ENCODE data around the gene PIP5K1B. TPM values are rescaled to one million over a fixed set of nuclear protein-coding genes. Genes with fewer than 3 reads are reported as not detected.

Gene PIP5K1B
- total and polyA plus RNA-seq, 2 of the 13 experiments (the other 11 are each of a cell fraction or from before 2014, with no cell fraction given) = 15.8 to 17.5 TPM

DNA sequence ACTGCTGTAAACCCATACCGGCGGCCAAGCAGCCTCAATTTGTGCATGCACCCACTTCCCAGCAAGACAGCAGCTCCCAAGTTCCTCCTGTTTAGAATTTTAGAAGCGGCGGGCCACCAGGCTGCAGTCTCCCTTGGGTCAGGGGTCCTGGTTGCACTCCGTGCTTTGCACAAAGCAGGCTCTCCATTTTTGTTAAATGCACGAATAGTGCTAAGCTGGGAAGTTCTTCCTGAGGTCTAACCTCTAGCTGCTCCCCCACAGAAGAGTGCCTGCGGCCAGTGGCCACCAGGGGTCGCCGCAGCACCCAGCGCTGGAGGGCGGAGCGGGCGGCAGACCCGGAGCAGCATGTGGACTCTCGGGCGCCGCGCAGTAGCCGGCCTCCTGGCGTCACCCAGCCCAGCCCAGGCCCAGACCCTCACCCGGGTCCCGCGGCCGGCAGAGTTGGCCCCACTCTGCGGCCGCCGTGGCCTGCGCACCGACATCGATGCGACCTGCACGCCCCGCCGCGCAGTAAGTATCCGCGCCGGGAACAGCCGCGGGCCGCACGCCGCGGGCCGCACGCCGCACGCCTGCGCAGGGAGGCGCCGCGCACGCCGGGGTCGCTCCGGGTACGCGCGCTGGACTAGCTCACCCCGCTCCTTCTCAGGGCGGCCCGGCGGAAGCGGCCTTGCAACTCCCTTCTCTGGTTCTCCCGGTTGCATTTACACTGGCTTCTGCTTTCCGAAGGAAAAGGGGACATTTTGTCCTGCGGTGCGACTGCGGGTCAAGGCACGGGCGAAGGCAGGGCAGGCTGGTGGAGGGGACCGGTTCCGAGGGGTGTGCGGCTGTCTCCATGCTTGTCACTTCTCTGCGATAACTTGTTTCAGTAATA, 330.6 kb downstream of the PIP5K1B start, which contains the start of gene FXN (continued):
- TF ChIP-seq, protein P1, sequence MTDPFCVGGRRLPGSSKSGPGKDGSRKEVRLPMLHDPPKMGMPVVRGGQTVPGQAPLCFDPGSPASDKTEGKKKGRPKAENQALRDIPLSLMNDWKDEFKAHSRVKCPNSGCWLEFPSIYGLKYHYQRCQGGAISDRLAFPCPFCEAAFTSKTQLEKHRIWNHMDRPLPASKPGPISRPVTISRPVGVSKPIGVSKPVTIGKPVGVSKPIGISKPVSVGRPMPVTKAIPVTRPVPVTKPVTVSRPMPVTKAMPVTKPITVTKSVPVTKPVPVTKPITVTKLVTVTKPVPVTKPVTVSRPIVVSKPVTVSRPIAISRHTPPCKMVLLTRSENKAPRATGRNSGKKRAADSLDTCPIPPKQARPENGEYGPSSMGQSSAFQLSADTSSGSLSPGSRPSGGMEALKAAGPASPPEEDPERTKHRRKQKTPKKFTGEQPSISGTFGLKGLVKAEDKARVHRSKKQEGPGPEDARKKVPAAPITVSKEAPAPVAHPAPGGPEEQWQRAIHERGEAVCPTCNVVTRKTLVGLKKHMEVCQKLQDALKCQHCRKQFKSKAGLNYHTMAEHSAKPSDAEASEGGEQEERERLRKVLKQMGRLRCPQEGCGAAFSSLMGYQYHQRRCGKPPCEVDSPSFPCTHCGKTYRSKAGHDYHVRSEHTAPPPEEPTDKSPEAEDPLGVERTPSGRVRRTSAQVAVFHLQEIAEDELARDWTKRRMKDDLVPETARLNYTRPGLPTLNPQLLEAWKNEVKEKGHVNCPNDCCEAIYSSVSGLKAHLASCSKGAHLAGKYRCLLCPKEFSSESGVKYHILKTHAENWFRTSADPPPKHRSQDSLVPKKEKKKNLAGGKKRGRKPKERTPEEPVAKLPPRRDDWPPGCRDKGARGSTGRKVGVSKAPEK (CRISPR knock-in tag; IDR thresholded peaks at IDR 0.05; ENCODE audit: borderline replicate concordance) = no peak
- TF ChIP-seq MAF1 (CRISPR knock-in tag; IDR thresholded peaks at IDR 0.05; ENCODE audit: borderline replicate concordance) = no peak
- no peak for TF ChIP-seq GLI4 (CRISPR knock-in tag; IDR thresholded peaks at IDR 0.05; ENCODE audit: borderline replicate concordance)
- 0 out of 2 replicates have a peak, but pooled peaks have one; percentile 34 for TF ChIP-seq ZNF101 (CRISPR knock-in tag; IDR thresholded peaks at IDR 0.05; ENCODE audit: borderline replicate concordance, low read depth)
- TF ChIP-seq, protein P2, sequence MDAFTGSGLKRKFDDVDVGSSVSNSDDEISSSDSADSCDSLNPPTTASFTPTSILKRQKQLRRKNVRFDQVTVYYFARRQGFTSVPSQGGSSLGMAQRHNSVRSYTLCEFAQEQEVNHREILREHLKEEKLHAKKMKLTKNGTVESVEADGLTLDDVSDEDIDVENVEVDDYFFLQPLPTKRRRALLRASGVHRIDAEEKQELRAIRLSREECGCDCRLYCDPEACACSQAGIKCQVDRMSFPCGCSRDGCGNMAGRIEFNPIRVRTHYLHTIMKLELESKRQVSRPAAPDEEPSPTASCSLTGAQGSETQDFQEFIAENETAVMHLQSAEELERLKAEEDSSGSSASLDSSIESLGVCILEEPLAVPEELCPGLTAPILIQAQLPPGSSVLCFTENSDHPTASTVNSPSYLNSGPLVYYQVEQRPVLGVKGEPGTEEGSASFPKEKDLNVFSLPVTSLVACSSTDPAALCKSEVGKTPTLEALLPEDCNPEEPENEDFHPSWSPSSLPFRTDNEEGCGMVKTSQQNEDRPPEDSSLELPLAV (CRISPR knock-in tag; conservative IDR thresholded peaks at IDR 0.05; ENCODE audit: low read depth) = no peak
- TF ChIP-seq MEF2D (CRISPR knock-in tag; IDR thresholded peaks at IDR 0.05) = no peak
- no peak for TF ChIP-seq MTF1 (CRISPR knock-in tag; IDR thresholded peaks at IDR 0.05)
- peak; percentile 69; the same call in 1 of the 2 replicates for TF ChIP-seq ISL2 (CRISPR knock-in tag; IDR thresholded peaks at IDR 0.05)
- TF ChIP-seq, protein P3, sequence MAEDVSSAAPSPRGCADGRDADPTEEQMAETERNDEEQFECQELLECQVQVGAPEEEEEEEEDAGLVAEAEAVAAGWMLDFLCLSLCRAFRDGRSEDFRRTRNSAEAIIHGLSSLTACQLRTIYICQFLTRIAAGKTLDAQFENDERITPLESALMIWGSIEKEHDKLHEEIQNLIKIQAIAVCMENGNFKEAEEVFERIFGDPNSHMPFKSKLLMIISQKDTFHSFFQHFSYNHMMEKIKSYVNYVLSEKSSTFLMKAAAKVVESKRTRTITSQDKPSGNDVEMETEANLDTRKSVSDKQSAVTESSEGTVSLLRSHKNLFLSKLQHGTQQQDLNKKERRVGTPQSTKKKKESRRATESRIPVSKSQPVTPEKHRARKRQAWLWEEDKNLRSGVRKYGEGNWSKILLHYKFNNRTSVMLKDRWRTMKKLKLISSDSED (CRISPR knock-in tag; IDR thresholded peaks at IDR 0.05) = no peak
- TF ChIP-seq RFX3 (CRISPR knock-in tag; IDR thresholded peaks at IDR 0.05) = no peak
- TF ChIP-seq SMC3 (IDR thresholded peaks at IDR 0.05; ENCODE audit: low read length) = peak; percentile 19; the same call in 1 of the 2 replicates
- no peak for TF ChIP-seq MBNL3 (CRISPR knock-in tag; conservative IDR thresholded peaks at IDR 0.05)
- TF ChIP-seq, protein P4, sequence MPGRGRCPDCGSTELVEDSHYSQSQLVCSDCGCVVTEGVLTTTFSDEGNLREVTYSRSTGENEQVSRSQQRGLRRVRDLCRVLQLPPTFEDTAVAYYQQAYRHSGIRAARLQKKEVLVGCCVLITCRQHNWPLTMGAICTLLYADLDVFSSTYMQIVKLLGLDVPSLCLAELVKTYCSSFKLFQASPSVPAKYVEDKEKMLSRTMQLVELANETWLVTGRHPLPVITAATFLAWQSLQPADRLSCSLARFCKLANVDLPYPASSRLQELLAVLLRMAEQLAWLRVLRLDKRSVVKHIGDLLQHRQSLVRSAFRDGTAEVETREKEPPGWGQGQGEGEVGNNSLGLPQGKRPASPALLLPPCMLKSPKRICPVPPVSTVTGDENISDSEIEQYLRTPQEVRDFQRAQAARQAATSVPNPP (CRISPR knock-in tag; IDR thresholded peaks at IDR 0.05) = peak; percentile 78; the same call in 1 of the 2 replicates
- no peak for TF ChIP-seq MYNN (CRISPR knock-in tag; IDR thresholded peaks at IDR 0.05; ENCODE audit: low read depth)
- TF ChIP-seq, protein P5, sequence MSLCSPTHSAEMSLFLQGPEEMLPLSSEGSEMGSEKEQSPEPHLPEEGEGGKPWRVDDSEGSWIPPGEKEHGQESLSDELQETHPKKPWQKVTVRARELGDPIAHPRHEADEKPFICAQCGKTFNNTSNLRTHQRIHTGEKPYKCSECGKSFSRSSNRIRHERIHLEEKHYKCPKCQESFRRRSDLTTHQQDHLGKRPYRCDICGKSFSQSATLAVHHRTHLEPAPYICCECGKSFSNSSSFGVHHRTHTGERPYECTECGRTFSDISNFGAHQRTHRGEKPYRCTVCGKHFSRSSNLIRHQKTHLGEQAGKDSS (CRISPR knock-in tag; IDR thresholded peaks at IDR 0.05; ENCODE audit: borderline replicate concordance, low read depth) = peak; percentile 67; the same call in 1 of the 2 replicates
- TF ChIP-seq, protein P6, sequence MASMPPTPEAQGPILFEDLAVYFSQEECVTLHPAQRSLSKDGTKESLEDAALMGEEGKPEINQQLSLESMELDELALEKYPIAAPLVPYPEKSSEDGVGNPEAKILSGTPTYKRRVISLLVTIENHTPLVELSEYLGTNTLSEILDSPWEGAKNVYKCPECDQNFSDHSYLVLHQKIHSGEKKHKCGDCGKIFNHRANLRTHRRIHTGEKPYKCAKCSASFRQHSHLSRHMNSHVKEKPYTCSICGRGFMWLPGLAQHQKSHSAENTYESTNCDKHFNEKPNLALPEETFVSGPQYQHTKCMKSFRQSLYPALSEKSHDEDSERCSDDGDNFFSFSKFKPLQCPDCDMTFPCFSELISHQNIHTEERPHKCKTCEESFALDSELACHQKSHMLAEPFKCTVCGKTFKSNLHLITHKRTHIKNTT (CRISPR knock-in tag; IDR thresholded peaks at IDR 0.05) = no peak
- 0 out of 2 replicates have a peak, but pooled peaks have one; percentile 79 for TF ChIP-seq CBFB (CRISPR knock-in tag; IDR thresholded peaks at IDR 0.05)
- TF ChIP-seq ZNF720 (CRISPR knock-in tag; IDR thresholded peaks at IDR 0.05) = no peak
- peak; percentile 16 for TF ChIP-seq POLR2AphosphoS5 (IDR thresholded peaks at IDR 0.05; ENCODE audit: low read depth, low read length)
- TF ChIP-seq TBL1XR1 (IDR thresholded peaks at IDR 0.05; ENCODE audit: borderline replicate concordance, low read length, partially characterized antibody) = no peak
